Measurements from ENCODE around the gene VSTM1.

VSTM1 gene

GRCh38 chr19:53993448-53993847, 70.2 kb downstream of the VSTM1 start:
- DNase-seq (ENCODE audit: insufficient read length, low spot score) (no peak), FAIRE-seq (no peak)
- TF ChIP-seq CTCF (IDR thresholded peaks at IDR 0.05; ENCODE audit: insufficient read depth, missing control alignments): no peak

GRCh38 chr19:53992815-53993214, 70.9 kb downstream of the VSTM1 start:
- DNase-seq (ENCODE audit: insufficient read length, low spot score): no peak
- no peak for TF ChIP-seq CTCF (IDR thresholded peaks at IDR 0.05; ENCODE audit: insufficient read depth, missing control alignments)
- no peak for FAIRE-seq

GRCh38 chr19:53992211-53992610, 71.5 kb downstream of the VSTM1 start:
- FAIRE-seq (no peak), DNase-seq (ENCODE audit: insufficient read length, low spot score) (no peak)
- TF ChIP-seq CTCF (IDR thresholded peaks at IDR 0.05; ENCODE audit: insufficient read depth, missing control alignments): no peak

GRCh38 chr19:53991224-53992113, 72.2 kb downstream of the VSTM1 start, which contains the start of gene CACNG6:
Gene CACNG6, plus strand, starts transcription at chr19:53991637. Its CDS starts 1,241 bp downstream, at chr19:53992878.
- DNase-seq (ENCODE audit: insufficient read length, low spot score) (no peak), FAIRE-seq (no peak)
- no peak for TF ChIP-seq CTCF (IDR thresholded peaks at IDR 0.05; ENCODE audit: insufficient read depth, missing control alignments)
